ENCODE data around the gene PRR23A. TPM values are rescaled to one million over a fixed set of nuclear protein-coding genes. Genes with fewer than 3 reads are reported as not detected.

PRR23A gene
- total RNA-seq, 1 donor from 2014 or later: not detected

DNA sequence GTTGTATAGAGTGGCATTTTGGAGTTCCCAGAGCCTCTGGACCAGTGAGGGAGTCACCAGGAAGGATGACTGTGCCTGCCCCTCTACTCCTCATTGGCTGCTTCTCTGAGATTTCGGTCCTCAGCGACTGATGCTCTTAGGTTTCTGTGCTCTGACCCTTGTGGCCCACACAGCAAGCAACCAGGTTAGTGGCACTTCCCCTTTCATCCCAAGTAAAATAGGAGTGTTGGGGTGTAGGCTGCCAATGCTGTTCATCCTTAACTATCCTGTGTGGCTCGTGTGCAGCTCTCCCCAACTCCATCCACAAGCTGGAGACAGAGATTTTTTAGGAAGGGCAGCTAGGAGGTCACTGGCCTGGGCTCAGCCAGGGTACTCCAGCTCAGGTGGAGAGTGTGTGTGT lies 21.3 kb downstream of the PRR23A start:
- ATAC-seq: no peak
- Histone ChIP-seq H3K4me1 (no peaks in the 10 kb centered on the region), H3K27ac (no peak overlapping the region), H3K9me3 (no peaks in the 10 kb centered on the region), H3K4me3 (no peak overlapping the region), H3K36me3 (no peaks in the 10 kb centered on the region), H3K27me3 (ENCODE audit: low read depth) (no peaks in the 10 kb centered on the region)
- intact Hi-C loops (cut with DNase I): no loop called here
- TF ChIP-seq, protein P1, sequence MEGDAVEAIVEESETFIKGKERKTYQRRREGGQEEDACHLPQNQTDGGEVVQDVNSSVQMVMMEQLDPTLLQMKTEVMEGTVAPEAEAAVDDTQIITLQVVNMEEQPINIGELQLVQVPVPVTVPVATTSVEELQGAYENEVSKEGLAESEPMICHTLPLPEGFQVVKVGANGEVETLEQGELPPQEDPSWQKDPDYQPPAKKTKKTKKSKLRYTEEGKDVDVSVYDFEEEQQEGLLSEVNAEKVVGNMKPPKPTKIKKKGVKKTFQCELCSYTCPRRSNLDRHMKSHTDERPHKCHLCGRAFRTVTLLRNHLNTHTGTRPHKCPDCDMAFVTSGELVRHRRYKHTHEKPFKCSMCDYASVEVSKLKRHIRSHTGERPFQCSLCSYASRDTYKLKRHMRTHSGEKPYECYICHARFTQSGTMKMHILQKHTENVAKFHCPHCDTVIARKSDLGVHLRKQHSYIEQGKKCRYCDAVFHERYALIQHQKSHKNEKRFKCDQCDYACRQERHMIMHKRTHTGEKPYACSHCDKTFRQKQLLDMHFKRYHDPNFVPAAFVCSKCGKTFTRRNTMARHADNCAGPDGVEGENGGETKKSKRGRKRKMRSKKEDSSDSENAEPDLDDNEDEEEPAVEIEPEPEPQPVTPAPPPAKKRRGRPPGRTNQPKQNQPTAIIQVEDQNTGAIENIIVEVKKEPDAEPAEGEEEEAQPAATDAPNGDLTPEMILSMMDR (IDR thresholded peaks at IDR 0.05): no peak
- DNase-seq: no peak

- Histone ChIP-seq H3K4me3 (no peak overlapping the region), H3K27me3 (ENCODE audit: low read depth) (no peaks in the 10 kb centered on the region), H3K4me1 (no peaks in the 10 kb centered on the region), H3K36me3 (no peaks in the 10 kb centered on the region), H3K27ac (no peak overlapping the region), H3K9me3 (no peaks in the 10 kb centered on the region)
- no peak for DNase-seq
- intact Hi-C loops (cut with DNase I): no loop called here
- TF ChIP-seq, protein P1 (IDR thresholded peaks at IDR 0.05): no peak
- ATAC-seq: no peak
Measured at GRCh38 chr3:138976047-138976446, 30.0 kb downstream of the PRR23A start.

DNA sequence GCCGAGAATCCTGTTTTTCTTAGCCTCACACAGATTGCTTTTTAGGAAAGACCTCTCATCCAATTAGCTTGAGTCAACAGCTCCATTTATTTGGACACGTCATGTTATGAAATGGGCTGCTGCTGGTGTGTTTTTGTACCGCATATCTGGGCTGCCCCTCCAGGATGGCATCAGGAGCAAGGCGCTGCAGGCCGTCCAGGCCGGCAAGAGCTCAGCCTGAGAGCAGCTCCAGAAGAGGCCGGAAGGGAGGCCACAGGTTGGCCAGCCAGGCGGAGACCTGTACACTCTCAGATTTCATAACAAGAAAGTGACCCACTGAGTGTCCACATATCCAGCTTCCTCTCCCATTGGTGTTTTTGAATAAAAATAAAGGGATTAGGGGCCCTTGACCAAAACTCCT lies 30.7 kb downstream of the PRR23A start:
- intact Hi-C loops (cut with DNase I): no loop called here
- H3K4me3 ChIP-seq: no peak overlapping the region
- ATAC-seq: no peak
- DNase-seq: no peak
- H3K36me3 ChIP-seq: no peaks in the 10 kb centered on the region
- H3K4me1 ChIP-seq: no peaks in the 10 kb centered on the region
- H3K27me3 ChIP-seq (ENCODE audit: low read depth): peaks cover 5% of the 10 kb centered on the region
- TF ChIP-seq, protein P1 (IDR thresholded peaks at IDR 0.05): no peak
- H3K27ac ChIP-seq: no peak overlapping the region
- H3K9me3 ChIP-seq: no peaks in the 10 kb centered on the region

GRCh38 chr3:138974462-138974861 lies 31.6 kb downstream of the PRR23A start:
- no peak for ATAC-seq
- Histone ChIP-seq H3K4me1 (no peaks in the 10 kb centered on the region), H3K9me3 (no peaks in the 10 kb centered on the region), H3K27ac (no peak overlapping the region), H3K36me3 (no peaks in the 10 kb centered on the region), H3K27me3 (ENCODE audit: low read depth) (peaks cover 5% of the 10 kb centered on the region), H3K4me3 (no peak overlapping the region)
- TF ChIP-seq, protein P1 (IDR thresholded peaks at IDR 0.05): no peak
- intact Hi-C loops (cut with DNase I): no loop called here
- DNase-seq: no peak

GRCh38 chr3:138972941-138973340 lies 33.1 kb downstream of the PRR23A start:
- Histone ChIP-seq H3K27me3 (ENCODE audit: low read depth) (peaks cover 5% of the 10 kb centered on the region), H3K27ac (no peak overlapping the region), H3K4me1 (no peaks in the 10 kb centered on the region), H3K9me3 (no peaks in the 10 kb centered on the region), H3K4me3 (no peak overlapping the region), H3K36me3 (no peaks in the 10 kb centered on the region)
- no peak for DNase-seq
- no peak for ATAC-seq
- TF ChIP-seq, protein P1 (IDR thresholded peaks at IDR 0.05): no peak
- intact Hi-C loops (cut with DNase I): no loop called here
